IMR-90 (cell line): ENCODE measurements around the gene PIAS3. TPM values are rescaled to one million over a fixed set of nuclear protein-coding genes. Genes with fewer than 3 reads are reported as not detected.

Experiments used
- ATAC-seq: fragments of 200-7000 bp; cut with Tn5 transposase; 2 replicates; pipeline ENCODE4 v1.9.1; 2020; ENCODE audit warnings: low read depth, mild to moderate bottlenecking, moderate library complexity
- BruUV-seq: library from RNA; stranded (reverse); fragments of 400-500 nt; replicated peaks from 2 replicates; lab custom pipeline; 2021; lab: Mats Ljungman, UMichigan
- CTCF ChIA-PET: fragments of 300-600 bp; formaldehyde crosslinking; extraction: SDS; loops from one replicate; lab custom pipeline; 2021; ENCODE audit warnings: antibody characterized with exemption; lab: Yijun Ruan, JAX
- POLR2A ChIA-PET: fragments of 300-600 bp; sonication (Branson Sonifier 250); formaldehyde crosslinking; loops from one replicate; lab custom pipeline; 2022; ENCODE audit warnings: antibody characterized with exemption; ENCODE audit not compliant: unreplicated experiment; lab: Charles Lee
- DNase-seq: peaks from one replicate; pipeline ENCODE4 v3.0.0; 2013
- H2AFZ ChIP-seq: replicated peaks from 2 replicates; pipeline ENCODE3; 2013; ENCODE audit warnings: low read length, mild to moderate bottlenecking; ENCODE audit not compliant: poor library complexity
- H2AK5ac ChIP-seq: 2 replicates; pipeline ENCODE4 v1.6.1; 2013; ENCODE audit warnings: low read depth, low read length, inconsistent platforms
- H2AK9ac ChIP-seq: replicated peaks from 2 replicates; pipeline ENCODE3; 2013; ENCODE audit warnings: mild to moderate bottlenecking, low read depth, low read length, moderate library complexity; ENCODE audit not compliant: poor library complexity
- H2BK120ac ChIP-seq: 2 replicates; pipeline ENCODE4 v1.6.1; 2013; ENCODE audit warnings: low read depth, low read length, inconsistent platforms
- H2BK15ac ChIP-seq: 3 replicates; pipeline ENCODE4 v1.6.1; 2013; ENCODE audit warnings: low read depth, low read length, inconsistent platforms
- H2BK20ac ChIP-seq: 2 replicates; pipeline ENCODE4 v1.6.1; 2013; ENCODE audit warnings: low read depth, mild to moderate bottlenecking, inconsistent platforms, low read length, moderate library complexity
- H2BK5ac ChIP-seq: 2 replicates; pipeline ENCODE4 v1.6.1; 2013; ENCODE audit warnings: mild to moderate bottlenecking, low read depth, low read length, inconsistent platforms; ENCODE audit not compliant: poor library complexity, severe bottlenecking
- H3K14ac ChIP-seq: replicated peaks from 2 replicates; pipeline ENCODE4 v1.6.1; 2013; ENCODE audit warnings: low read depth, low read length, inconsistent platforms
- H3K18ac ChIP-seq: 2 replicates; pipeline ENCODE4 v1.6.1; 2013; ENCODE audit warnings: low read depth, low read length, control low read depth
- H3K23ac ChIP-seq: 2 replicates; pipeline ENCODE4 v1.6.1; 2013; ENCODE audit warnings: low read depth, low read length, inconsistent platforms
- H3K27ac ChIP-seq: 2 replicates; pipeline ENCODE4 v1.5.1; 2013; ENCODE audit warnings: mild to moderate bottlenecking, control low read depth, low read length; ENCODE audit not compliant: insufficient read depth
- H3K27me3 ChIP-seq: 2 replicates; pipeline ENCODE4 v1.6.1; 2013; ENCODE audit warnings: low read length; ENCODE audit not compliant: control insufficient read depth, insufficient read depth
- H3K36me3 ChIP-seq: 2 replicates; pipeline ENCODE4 v1.6.1; 2013; ENCODE audit warnings: low read length, mixed read lengths; ENCODE audit not compliant: control insufficient read depth, insufficient read depth
- H3K4ac ChIP-seq: 2 replicates; pipeline ENCODE4 v1.6.1; 2013; ENCODE audit warnings: low read depth, low read length, inconsistent platforms
- H3K4me1 ChIP-seq: 2 replicates; pipeline ENCODE4 v1.6.1; 2013; ENCODE audit warnings: low read length, mixed read lengths; ENCODE audit not compliant: control insufficient read depth, insufficient read depth
- H3K4me2 ChIP-seq: 2 replicates; pipeline ENCODE4 v1.6.1; 2013; ENCODE audit warnings: low read depth, mild to moderate bottlenecking, control low read depth, low read length, moderate library complexity
- H3K4me3 ChIP-seq: 2 replicates; pipeline ENCODE4 v1.5.1; 2013; ENCODE audit warnings: low read depth, mild to moderate bottlenecking, control low read depth, low read length, moderate library complexity; ENCODE audit not compliant: insufficient read depth
- H3K56ac ChIP-seq: 2 replicates; pipeline ENCODE4 v1.6.1; 2013; ENCODE audit warnings: low read length, inconsistent platforms; ENCODE audit not compliant: insufficient read depth; ENCODE audit errors: extremely low read depth
- H3K79me1 ChIP-seq, 2 experiments: 2 replicates each; pipeline ENCODE4 v1.6.1; 2013; ENCODE audit warnings: low read length in 2 of 2, inconsistent platforms in 1 of 2, low read depth in 1 of 2
- H3K9ac ChIP-seq: 2 replicates; pipeline ENCODE4 v1.6.1; 2013; ENCODE audit warnings: low read depth, low read length, control low read depth
- H3K9me1 ChIP-seq: 2 replicates; pipeline ENCODE4 v1.6.1; 2013; ENCODE audit warnings: low read length, inconsistent platforms; ENCODE audit not compliant: insufficient read depth
- H3K9me3 ChIP-seq: 2 replicates; pipeline ENCODE4 v1.6.1; 2013; ENCODE audit warnings: low read length; ENCODE audit not compliant: control insufficient read depth, insufficient read depth
- H4K20me1 ChIP-seq: 2 replicates; pipeline ENCODE4 v1.6.1; 2013; ENCODE audit warnings: low read length, inconsistent platforms; ENCODE audit not compliant: insufficient read depth
- H4K5ac ChIP-seq: 2 replicates; pipeline ENCODE4 v1.6.1; 2013; ENCODE audit warnings: mild to moderate bottlenecking, low read depth, low read length, control low read depth
- H4K8ac ChIP-seq, 2 experiments: 2 replicates each; pipeline ENCODE4 v1.6.1; 2013; ENCODE audit warnings: low read depth in 2 of 2, low read length in 2 of 2, control low read depth in 1 of 2, inconsistent platforms in 1 of 2
- H4K91ac ChIP-seq: 2 replicates; pipeline ENCODE4 v1.6.1; 2013; ENCODE audit warnings: low read depth, low read length, inconsistent platforms; ENCODE audit not compliant: insufficient read depth
- BHLHE40 ChIP-seq: fragments of 150-350 bp; IDR thresholded peaks from 2 replicates; pipeline ENCODE4 v1.6.1; 2016; ENCODE audit warnings: mild to moderate bottlenecking, low read depth, low read length
- CEBPB ChIP-seq: IDR thresholded peaks from 2 replicates; pipeline ENCODE4 v1.6.1; 2012; ENCODE audit warnings: low read depth, low read length, improper control_type of control experiment
- CHD1 ChIP-seq: IDR thresholded peaks from 2 replicates; pipeline ENCODE4 v1.6.1; 2012; ENCODE audit warnings: low read depth, low read length, improper control_type of control experiment
- CTCF ChIP-seq: conservative IDR thresholded peaks from 2 replicates; pipeline ENCODE4 v1.5.1; 2012; ENCODE audit warnings: mild to moderate bottlenecking, low read depth, low read length, improper control_type of control experiment
- FOS ChIP-seq: fragments of 150-350 bp; IDR thresholded peaks from 2 replicates; pipeline ENCODE4 v1.6.1; 2016; ENCODE audit warnings: low read depth, low read length
- MAFK ChIP-seq: IDR thresholded peaks from 2 replicates; pipeline ENCODE4 v1.6.1; 2012; ENCODE audit warnings: low read depth, low read length, improper control_type of control experiment
- MAZ ChIP-seq: IDR thresholded peaks from 2 replicates; pipeline ENCODE4 v1.6.1; 2012; ENCODE audit warnings: low read depth, mild to moderate bottlenecking, low read length, improper control_type of control experiment, moderate library complexity, borderline replicate concordance
- POLR2A ChIP-seq: IDR thresholded peaks from 2 replicates; pipeline ENCODE4 v1.6.1; 2012; ENCODE audit warnings: mild to moderate bottlenecking, low read depth, low read length
- RAD21 ChIP-seq: IDR thresholded peaks from 2 replicates; pipeline ENCODE4 v1.6.1; 2012; ENCODE audit warnings: low read length, improper control_type of control experiment
- RCOR1 ChIP-seq: IDR thresholded peaks from 2 replicates; pipeline ENCODE4 v1.6.1; 2012; ENCODE audit warnings: mild to moderate bottlenecking, low read length, improper control_type of control experiment; ENCODE audit not compliant: insufficient replicate concordance
- RFX5 ChIP-seq: IDR thresholded peaks from 2 replicates; pipeline ENCODE4 v1.8.0; 2012; ENCODE audit warnings: low read depth, mild to moderate bottlenecking, low read length, moderate library complexity
- SMC3 ChIP-seq: fragments of 150-350 bp; IDR thresholded peaks from 2 replicates; pipeline ENCODE4 v1.6.1; 2016; ENCODE audit warnings: low read depth, mild to moderate bottlenecking, antibody characterized with exemption, low read length, moderate library complexity
- USF2 ChIP-seq: fragments of 150-350 bp; IDR thresholded peaks from 2 replicates; pipeline ENCODE4 v1.6.1; 2017; ENCODE audit warnings: mild to moderate bottlenecking, antibody characterized with exemption, low read length, low read depth
- WGBS, 2 experiments: methylation state at CpG; one replicate each; pipeline versions ENCODE4 v1.1.5 to v1.1.7; 2013; ENCODE audit warnings: missing lambda C conversion rate in 2 of 2; ENCODE audit not compliant: insufficient read length in 1 of 2; ENCODE audit errors: extremely low coverage in 2 of 2; 5-methylcytosine and 5-hydroxymethylcytosine counted together
- dilution Hi-C: fragments of 300-500 bp; cut with HindIII; formaldehyde crosslinking; loops from one replicate; pipeline ENCODE4 v1.14.3; 2018; ENCODE audit warnings: low sequenced_read_pairs; ENCODE audit not compliant: unreplicated experiment
- in situ Hi-C: fragments of 300-500 bp; cut with MboI; formaldehyde crosslinking; loops from 3 replicates; pipeline ENCODE4 v1.14.3; 2019; ENCODE audit warnings: low sequenced_read_pairs, inconsistent platforms, mixed read lengths
- intact Hi-C: fragments of 100-400 bp; cut with micrococcal nuclease; formaldehyde crosslinking; loops from 2 replicates; pipeline ENCODE4 v1.10.0; 2022
- polyA plus RNA-seq, 3 experiments: library from polyadenylated mRNA; depleted of rRNA; stranded (reverse); fragments of >200 nt; gene quantifications; 2 replicates each; pipeline ENCODE4 v1.2.3, GENCODE V29; 2012; ENCODE audit warnings: low replicate concordance in 1 of 3
- total RNA-seq: library from RNA; depleted of rRNA; stranded (reverse); fragments of >200 nt; gene quantifications from 2 replicates; pipeline ENCODE4 v1.2.3, GENCODE V29; 2012

PIAS3 gene
- total and polyA plus RNA-seq, 2 of the 4 experiments (the other 2 are of a cell fraction): 11.1 to 53.7 TPM

GRCh38 chr1:145849356-145850160 is 9.3 kb downstream of the PIAS3 start:
- H4K20me1 ChIP-seq: no peaks in the 10 kb centered on the region
- H4K5ac ChIP-seq: peak overlapping the region; percentile 43
- H2BK20ac ChIP-seq: peak overlapping the region; percentile 27; the same call in 1 of the 2 replicates
- ChIA-PET POLR2A (interaction anchor here (1.4 kb wide), 1 partner anchor 9 kb away, joined by 5 read pairs; the partner anchor contains the start of gene PIAS3), CTCF (interaction anchor here (0.9 to 1.5 kb wide), 2 partner anchors 10 to 16 kb away, joined by 3 to 13 read pairs; partner anchors contain the start of gene PIAS3)
- in situ Hi-C loops (loop anchor here (5.0 kb wide), 1 partner anchor 163 kb away; no protein-coding TSS in a partner anchor), intact Hi-C loops (no loop called here), dilution Hi-C loops (no loop called here)
- no peaks in the 10 kb centered on the region for H3K27me3 ChIP-seq
- H2BK15ac ChIP-seq: peak overlapping the region; percentile 39; the same call in 1 of the 3 replicates
- WGBS, 2 experiments: no CpG with 5 or more reads among the region's 15 CpGs
- H3K36me3 ChIP-seq: peaks cover 53% of the 10 kb centered on the region
- no peaks in the 10 kb centered on the region for H3K9me3 ChIP-seq
- peak overlapping the region; percentile 90 for H2AK9ac ChIP-seq
- H2AK5ac ChIP-seq: peak overlapping the region; percentile 90
- peak overlapping the region; percentile 76 for H3K56ac ChIP-seq
- ATAC-seq (peak; percentile 52), DNase-seq (peak; percentile 66)
- no peak overlapping the region for H2AFZ ChIP-seq
- peak overlapping the region; percentile 77; the same call in 1 of the 2 replicates for H3K18ac ChIP-seq
- H4K8ac ChIP-seq: peak overlapping the region; percentile 11 to 76; a peak in 3 of 4 replicates
- peaks cover 0 to 15% of the 10 kb centered on the region in 2 experiments; a peak in 3 of 4 replicates for H3K79me1 ChIP-seq
- H3K9ac ChIP-seq: peak overlapping the region; percentile 18; the same call in 1 of the 2 replicates
- peak overlapping the region; percentile 81; the same call in 1 of the 2 replicates for H3K23ac ChIP-seq
- peaks cover 21% of the 10 kb centered on the region; the same call in 1 of the 2 replicates for H3K9me1 ChIP-seq
- no TSS peak for BruUV-seq
- H2BK120ac ChIP-seq: peak overlapping the region; percentile 79
- peak overlapping the region; percentile 60 for H3K27ac ChIP-seq
- peak overlapping the region; percentile 79 for H3K14ac ChIP-seq
- H3K4me1 ChIP-seq: peaks cover 16% of the 10 kb centered on the region
- peak overlapping the region; percentile 70; the same call in 1 of the 2 replicates for H3K4me2 ChIP-seq
- no peak overlapping the region for H3K4me3 ChIP-seq
- H2BK5ac ChIP-seq: peak overlapping the region; percentile 75
- H4K91ac ChIP-seq: peak overlapping the region; percentile 81
- H3K4ac ChIP-seq: peak overlapping the region; percentile 82
- TF ChIP-seq RAD21 (peak; percentile 11; the same call in 1 of the 2 replicates), USF2 (no peak), MAFK (no peak), POLR2A (no peak), CHD1 (no peak), FOS (no peak), RCOR1 (no peak), BHLHE40 (no peak), CEBPB (no peak), MAZ (peak; percentile 63; the same call in 1 of the 2 replicates), RFX5 (no peak), CTCF (peak; percentile 33), SMC3 (no peak)
